Measurements from ENCODE around the gene IFT81. TPM values are rescaled to one million over a fixed set of nuclear protein-coding genes. Genes with fewer than 3 reads are reported as not detected.

The IFT81 gene
- total and polyA plus RNA-seq, 2 of the 13 experiments (the other 11 are each of a cell fraction or from before 2014, with no cell fraction given) = 4.2 to 13.0 TPM

DNA sequence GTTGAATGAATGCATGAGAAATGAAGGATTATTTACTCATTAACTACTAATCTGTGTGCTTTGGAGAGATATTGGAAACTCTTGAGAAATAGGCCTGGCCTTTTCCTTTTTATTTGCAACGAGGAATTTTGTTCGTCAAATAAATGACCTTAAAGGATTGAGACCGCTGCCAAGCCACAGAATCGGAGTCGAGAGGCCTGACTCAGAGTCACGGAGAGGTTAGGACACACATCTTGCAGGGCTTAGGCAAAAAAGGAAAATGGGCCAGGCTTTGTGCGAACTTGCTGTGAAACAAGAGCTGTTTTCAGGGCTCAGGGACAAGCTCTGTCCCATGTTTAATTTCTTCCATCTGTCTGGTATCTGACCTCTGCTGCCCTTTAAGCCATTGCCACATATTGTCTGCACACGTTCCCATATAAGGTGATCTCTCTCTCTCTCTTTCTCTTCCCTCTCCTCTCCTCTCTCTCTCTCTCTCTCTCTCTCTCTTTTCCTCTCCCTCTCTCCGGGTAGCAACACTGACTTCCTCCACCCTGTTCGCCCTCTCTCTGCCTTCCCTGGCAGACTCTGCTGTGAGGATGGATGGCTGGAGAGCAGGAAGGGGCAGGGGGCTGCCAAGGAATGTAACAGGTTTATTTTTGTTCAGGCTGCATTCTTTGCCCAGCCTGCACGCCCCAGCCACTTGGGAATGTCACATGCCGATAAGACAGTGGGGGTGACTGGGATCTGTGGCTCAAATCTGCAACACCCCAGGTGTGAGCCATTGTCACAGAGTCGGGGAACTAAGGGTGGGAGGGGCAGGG lies 14.9 kb upstream of the IFT81 start (continued):
- TF ChIP-seq, protein P1, sequence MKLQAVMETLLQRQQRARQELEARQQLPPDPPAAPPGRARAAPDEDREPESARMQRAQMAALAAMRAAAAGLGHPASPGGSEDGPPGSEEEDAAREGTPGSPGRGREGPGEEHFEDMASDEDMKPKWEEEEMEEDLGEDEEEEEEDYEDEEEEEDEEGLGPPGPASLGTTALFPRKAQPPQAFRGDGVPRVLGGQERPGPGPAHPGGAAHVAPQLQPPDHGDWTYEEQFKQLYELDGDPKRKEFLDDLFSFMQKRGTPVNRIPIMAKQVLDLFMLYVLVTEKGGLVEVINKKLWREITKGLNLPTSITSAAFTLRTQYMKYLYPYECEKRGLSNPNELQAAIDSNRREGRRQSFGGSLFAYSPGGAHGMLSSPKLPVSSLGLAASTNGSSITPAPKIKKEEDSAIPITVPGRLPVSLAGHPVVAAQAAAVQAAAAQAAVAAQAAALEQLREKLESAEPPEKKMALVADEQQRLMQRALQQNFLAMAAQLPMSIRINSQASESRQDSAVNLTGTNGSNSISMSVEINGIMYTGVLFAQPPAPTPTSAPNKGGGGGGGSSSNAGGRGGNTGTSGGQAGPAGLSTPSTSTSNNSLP (IDR thresholded peaks at IDR 0.05; ENCODE audit: low read depth, low read length) = peak; percentile 49
- TF ChIP-seq PHB2 (IDR thresholded peaks at IDR 0.05; ENCODE audit: partially characterized antibody) (no peak), MAFK (conservative IDR thresholded peaks at IDR 0.05 in 1 of 2, IDR thresholded peaks at IDR 0.05 in 1 of 2; ENCODE audit: low read length in 2 of 2) (no peak), SP5 (CRISPR knock-in tag; IDR thresholded peaks at IDR 0.05; ENCODE audit: borderline replicate concordance, low read depth) (peak; percentile 35; the same call in 1 of the 2 replicates), HNRNPUL1 (IDR thresholded peaks at IDR 0.05; ENCODE audit: low read depth, low read length) (no peak), RARA (CRISPR knock-in tag; IDR thresholded peaks at IDR 0.05) (peak; percentile 79)
- TF ChIP-seq, protein P2, sequence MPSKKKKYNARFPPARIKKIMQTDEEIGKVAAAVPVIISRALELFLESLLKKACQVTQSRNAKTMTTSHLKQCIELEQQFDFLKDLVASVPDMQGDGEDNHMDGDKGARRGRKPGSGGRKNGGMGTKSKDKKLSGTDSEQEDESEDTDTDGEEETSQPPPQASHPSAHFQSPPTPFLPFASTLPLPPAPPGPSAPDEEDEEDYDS (CRISPR knock-in tag; IDR thresholded peaks at IDR 0.05) = peak; percentile 57
- TF ChIP-seq, protein P3, sequence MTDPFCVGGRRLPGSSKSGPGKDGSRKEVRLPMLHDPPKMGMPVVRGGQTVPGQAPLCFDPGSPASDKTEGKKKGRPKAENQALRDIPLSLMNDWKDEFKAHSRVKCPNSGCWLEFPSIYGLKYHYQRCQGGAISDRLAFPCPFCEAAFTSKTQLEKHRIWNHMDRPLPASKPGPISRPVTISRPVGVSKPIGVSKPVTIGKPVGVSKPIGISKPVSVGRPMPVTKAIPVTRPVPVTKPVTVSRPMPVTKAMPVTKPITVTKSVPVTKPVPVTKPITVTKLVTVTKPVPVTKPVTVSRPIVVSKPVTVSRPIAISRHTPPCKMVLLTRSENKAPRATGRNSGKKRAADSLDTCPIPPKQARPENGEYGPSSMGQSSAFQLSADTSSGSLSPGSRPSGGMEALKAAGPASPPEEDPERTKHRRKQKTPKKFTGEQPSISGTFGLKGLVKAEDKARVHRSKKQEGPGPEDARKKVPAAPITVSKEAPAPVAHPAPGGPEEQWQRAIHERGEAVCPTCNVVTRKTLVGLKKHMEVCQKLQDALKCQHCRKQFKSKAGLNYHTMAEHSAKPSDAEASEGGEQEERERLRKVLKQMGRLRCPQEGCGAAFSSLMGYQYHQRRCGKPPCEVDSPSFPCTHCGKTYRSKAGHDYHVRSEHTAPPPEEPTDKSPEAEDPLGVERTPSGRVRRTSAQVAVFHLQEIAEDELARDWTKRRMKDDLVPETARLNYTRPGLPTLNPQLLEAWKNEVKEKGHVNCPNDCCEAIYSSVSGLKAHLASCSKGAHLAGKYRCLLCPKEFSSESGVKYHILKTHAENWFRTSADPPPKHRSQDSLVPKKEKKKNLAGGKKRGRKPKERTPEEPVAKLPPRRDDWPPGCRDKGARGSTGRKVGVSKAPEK (CRISPR knock-in tag; IDR thresholded peaks at IDR 0.05; ENCODE audit: borderline replicate concordance) = peak; percentile 94; the same call in 1 of the 2 replicates
- TF ChIP-seq, protein P4, sequence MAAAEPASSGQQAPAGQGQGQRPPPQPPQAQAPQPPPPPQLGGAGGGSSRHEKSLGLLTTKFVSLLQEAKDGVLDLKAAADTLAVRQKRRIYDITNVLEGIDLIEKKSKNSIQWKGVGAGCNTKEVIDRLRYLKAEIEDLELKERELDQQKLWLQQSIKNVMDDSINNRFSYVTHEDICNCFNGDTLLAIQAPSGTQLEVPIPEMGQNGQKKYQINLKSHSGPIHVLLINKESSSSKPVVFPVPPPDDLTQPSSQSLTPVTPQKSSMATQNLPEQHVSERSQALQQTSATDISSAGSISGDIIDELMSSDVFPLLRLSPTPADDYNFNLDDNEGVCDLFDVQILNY (CRISPR knock-in tag; conservative IDR thresholded peaks at IDR 0.05) = no peak
- TF ChIP-seq, protein P5, sequence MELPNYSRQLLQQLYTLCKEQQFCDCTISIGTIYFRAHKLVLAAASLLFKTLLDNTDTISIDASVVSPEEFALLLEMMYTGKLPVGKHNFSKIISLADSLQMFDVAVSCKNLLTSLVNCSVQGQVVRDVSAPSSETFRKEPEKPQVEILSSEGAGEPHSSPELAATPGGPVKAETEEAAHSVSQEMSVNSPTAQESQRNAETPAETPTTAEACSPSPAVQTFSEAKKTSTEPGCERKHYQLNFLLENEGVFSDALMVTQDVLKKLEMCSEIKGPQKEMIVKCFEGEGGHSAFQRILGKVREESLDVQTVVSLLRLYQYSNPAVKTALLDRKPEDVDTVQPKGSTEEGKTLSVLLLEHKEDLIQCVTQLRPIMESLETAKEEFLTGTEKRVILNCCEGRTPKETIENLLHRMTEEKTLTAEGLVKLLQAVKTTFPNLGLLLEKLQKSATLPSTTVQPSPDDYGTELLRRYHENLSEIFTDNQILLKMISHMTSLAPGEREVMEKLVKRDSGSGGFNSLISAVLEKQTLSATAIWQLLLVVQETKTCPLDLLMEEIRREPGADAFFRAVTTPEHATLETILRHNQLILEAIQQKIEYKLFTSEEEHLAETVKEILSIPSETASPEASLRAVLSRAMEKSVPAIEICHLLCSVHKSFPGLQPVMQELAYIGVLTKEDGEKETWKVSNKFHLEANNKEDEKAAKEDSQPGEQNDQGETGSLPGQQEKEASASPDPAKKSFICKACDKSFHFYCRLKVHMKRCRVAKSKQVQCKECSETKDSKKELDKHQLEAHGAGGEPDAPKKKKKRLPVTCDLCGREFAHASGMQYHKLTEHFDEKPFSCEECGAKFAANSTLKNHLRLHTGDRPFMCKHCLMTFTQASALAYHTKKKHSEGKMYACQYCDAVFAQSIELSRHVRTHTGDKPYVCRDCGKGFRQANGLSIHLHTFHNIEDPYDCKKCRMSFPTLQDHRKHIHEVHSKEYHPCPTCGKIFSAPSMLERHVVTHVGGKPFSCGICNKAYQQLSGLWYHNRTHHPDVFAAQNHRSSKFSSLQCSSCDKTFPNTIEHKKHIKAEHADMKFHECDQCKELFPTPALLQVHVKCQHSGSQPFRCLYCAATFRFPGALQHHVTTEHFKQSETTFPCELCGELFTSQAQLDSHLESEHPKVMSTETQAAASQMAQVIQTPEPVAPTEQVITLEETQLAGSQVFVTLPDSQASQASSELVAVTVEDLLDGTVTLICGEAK (IDR thresholded peaks at IDR 0.05) = no peak
- TF ChIP-seq, protein P5 (CRISPR knock-in tag; IDR thresholded peaks at IDR 0.05) = peak; percentile 55; the same call in 1 of the 2 replicates

Data from HepG2 (cell line).